Activated CD4-positive, CD25-positive, alpha-beta regulatory T cell treated with anti-CD3 and anti-CD28 coated beads, Interleukin-2, amount 50 U/mL, for 16 hours (primary cell): ENCODE results near the gene BCL3.
"Not testable (repeated sequence)": the region's sequence is repeated elsewhere in the genome, so short reads cannot be mapped to it uniquely, and the experiment has no call there.

Experiments used
- DNase-seq: peaks from one replicate; pipeline ENCODE4 v3.0.0-alpha.2; 2020; ENCODE audit warnings: low read depth, low spot score

The BCL3 gene

GRCh38 chr19:44757735-44758505 is 9.4 kb downstream of the BCL3 start:
- no peak for DNase-seq

- no peak for DNase-seq
These were observed 10.1 kb downstream of the BCL3 start for GRCh38 chr19:44758596-44758995.

- no peak for DNase-seq
These were observed 10.7 kb downstream of the BCL3 start for GRCh38 chr19:44759083-44759804.

GRCh38 chr19:44762038-44762437 is 13.5 kb downstream of the BCL3 start:
- DNase-seq: no peak

- DNase-seq: no peak
These were observed 16.8 kb downstream of the BCL3 start for GRCh38 chr19:44765033-44765948.

GRCh38 chr19:44765949-44766335 is 17.4 kb downstream of the BCL3 start:
- DNase-seq: no peak

GRCh38 chr19:44767295-44768180 is 19.0 kb downstream of the BCL3 start:
- DNase-seq: no peak

GRCh38 chr19:44770550-44771257 is 22.2 kb downstream of the BCL3 start:
- peak; percentile 96 for DNase-seq

GRCh38 chr19:44772144-44772543 is 23.6 kb downstream of the BCL3 start:
- not testable (repeated sequence) for DNase-seq

- DNase-seq: no peak
These were observed 24.5 kb downstream of the BCL3 start for GRCh38 chr19:44772959-44773358.

GRCh38 chr19:44775676-44776240 is 27.2 kb downstream of the BCL3 start:
- no peak for DNase-seq

- DNase-seq: no peak
These were observed 28.0 kb downstream of the BCL3 start for GRCh38 chr19:44776402-44777096.

GRCh38 chr19:44777715-44778347 is 29.3 kb downstream of the BCL3 start, which contains the start of gene CBLC:
TSS of gene CBLC (plus strand) at chr19:44777890. CDS start at chr19:44777932, 42 bp downstream.
- DNase-seq: no peak

GRCh38 chr19:44779150-44779549 is 30.6 kb downstream of the BCL3 start:
- no peak for DNase-seq

GRCh38 chr19:44781694-44782093 is 33.2 kb downstream of the BCL3 start:
- not testable (repeated sequence) for DNase-seq

- DNase-seq: no peak
These were observed 34.2 kb downstream of the BCL3 start for GRCh38 chr19:44782729-44783128.

GRCh38 chr19:44783545-44783944 is 35.0 kb downstream of the BCL3 start:
- DNase-seq: no peak

GRCh38 chr19:44785271-44785670 is 36.8 kb downstream of the BCL3 start:
- DNase-seq: no peak

- DNase-seq: no peak
These were observed 37.5 kb downstream of the BCL3 start for GRCh38 chr19:44785993-44786392.
